HG03460 (cell line): Measurements from ENCODE around the gene DNMT3A.
"Not testable (repeated sequence)": the region's sequence is repeated elsewhere in the genome, so short reads cannot be mapped to it uniquely, and the experiment has no call there.

Experiments used
- ATAC-seq: cut with Tn5 transposase; IDR thresholded peaks from one replicate; pipeline ENCODE4 v1.9.1; 2021; ENCODE audit not compliant: unreplicated experiment

The DNMT3A gene

GRCh38 chr2:25215948-25216679 is 125.6 kb downstream of the DNMT3A start:
- ATAC-seq: peak; percentile 69

GRCh38 chr2:25215232-25215631 is 126.5 kb downstream of the DNMT3A start:
- no peak for ATAC-seq

- no peak for ATAC-seq
Measured at GRCh38 chr2:25213229-25213628, 128.5 kb downstream of the DNMT3A start.

GRCh38 chr2:25210923-25211322 is 130.8 kb downstream of the DNMT3A start:
- ATAC-seq: not testable (repeated sequence)

- ATAC-seq: no peak
Measured at GRCh38 chr2:25207078-25207545, 134.6 kb downstream of the DNMT3A start.

GRCh38 chr2:25204190-25204838 is 137.4 kb downstream of the DNMT3A start:
- peak; percentile 52 for ATAC-seq

GRCh38 chr2:25202275-25202674 is 139.4 kb downstream of the DNMT3A start:
- no peak for ATAC-seq

- no peak for ATAC-seq
Measured at GRCh38 chr2:25201794-25202193, 139.9 kb downstream of the DNMT3A start.

GRCh38 chr2:25201265-25201664 is 140.5 kb downstream of the DNMT3A start:
- ATAC-seq: no peak

GRCh38 chr2:25198576-25198975 is 143.1 kb downstream of the DNMT3A start:
- no peak for ATAC-seq

GRCh38 chr2:25198209-25198525 is 143.6 kb downstream of the DNMT3A start:
- ATAC-seq: no peak

GRCh38 chr2:25197336-25198208 is 144.2 kb downstream of the DNMT3A start:
- no peak for ATAC-seq

- ATAC-seq: no peak
Measured at GRCh38 chr2:25194576-25195122, 147.1 kb downstream of the DNMT3A start.

GRCh38 chr2:25190536-25190935 is 151.2 kb downstream of the DNMT3A start:
- no peak for ATAC-seq

- ATAC-seq: no peak
Measured at GRCh38 chr2:25188405-25188804, 153.3 kb downstream of the DNMT3A start.

- ATAC-seq: no peak
Measured at GRCh38 chr2:25187729-25188350, 153.9 kb downstream of the DNMT3A start.

- ATAC-seq: no peak
Measured at GRCh38 chr2:25184254-25184653, 157.5 kb downstream of the DNMT3A start.

GRCh38 chr2:25178976-25179375 is 162.7 kb downstream of the DNMT3A start:
- ATAC-seq: no peak
